Gastrocnemius medialis (tissue), 4 donors: ENCODE measurements around the gene RBBP7. TPM values are rescaled to one million over a fixed set of nuclear protein-coding genes. Genes with fewer than 3 reads are reported as not detected.

Experiments used
- ATAC-seq, 2 donors: fragments of 150-250 bp; one replicate each; pipeline ENCODE4 v1.9.1; 2016
- DNase-seq, 2 donors: peaks; one replicate each; pipeline ENCODE4 v3.0.0-alpha.2; 2019
- H3K27ac ChIP-seq, 4 donors: fragments of 200-600 bp; sonication (generic); 1 replicate in 1 of 4; 2 replicates in 3 of 4; pipeline ENCODE4 v1.5.1; 2016 to 2018; ENCODE audit warnings: mild to moderate bottlenecking in 2 of 4, moderate library complexity in 1 of 4
- H3K27me3 ChIP-seq, 3 donors: fragments of 200-600 bp; sonication (generic) in 2 of 3; 1 replicate in 1 of 3; 2 replicates in 2 of 3; pipeline versions ENCODE4 v1.5.1 to v1.6.0; 2016 to 2019; ENCODE audit warnings: mild to moderate bottlenecking in 1 of 3, moderate library complexity in 1 of 3
- H3K36me3 ChIP-seq, 2 donors: fragments of 200-600 bp; sonication (generic) in 1 of 2; one replicate each; pipeline ENCODE4 v1.5.1; 2017 to 2018
- H3K4me1 ChIP-seq, 2 donors: fragments of 200-600 bp; sonication (generic) in 1 of 2; one replicate each; pipeline ENCODE4 v1.5.1; 2016 to 2017; ENCODE audit warnings: mild to moderate bottlenecking in 2 of 2
- H3K4me3 ChIP-seq, 4 donors: fragments of 200-600 bp; sonication (generic) in 3 of 4; 1 replicate in 1 of 4; 2 replicates in 3 of 4; pipeline ENCODE4 v1.5.1; 2016 to 2019; ENCODE audit warnings: mild to moderate bottlenecking in 2 of 4
- H3K9me3 ChIP-seq, 3 donors: fragments of 200-600 bp; sonication (generic) in 2 of 3; 1 replicate in 1 of 3; 2 replicates in 2 of 3; pipeline ENCODE4 v1.5.1; 2016 to 2019
- CTCF ChIP-seq, 5 experiments: fragments of 450-650 bp in 3 of 5; fragments of 200-600 bp in 2 of 5; sonication (generic) in 2 of 5; IDR thresholded peaks in 4 of 5; conservative IDR thresholded peaks in 1 of 5; 1 replicate in 4 of 5; 2 replicates in 1 of 5; pipeline ENCODE4 v1.5.1; 2016 to 2019; ENCODE audit warnings: antibody characterized with exemption in 5 of 5, mild to moderate bottlenecking in 3 of 5, moderate library complexity in 3 of 5
- POLR2A ChIP-seq, 2 donors: fragments of 450-650 bp; IDR thresholded peaks; one replicate each; pipeline ENCODE4 v1.6.1; 2017; ENCODE audit warnings: antibody characterized with exemption in 2 of 2, mild to moderate bottlenecking in 2 of 2, moderate library complexity in 2 of 2
- in situ Hi-C, 4 donors: fragments of 200-750 bp; cut with MboI; loops; one replicate each; pipeline versions ENCODE4 v1.15.0 to v1.8.0; 2017; ENCODE audit warnings: low sequenced_read_pairs in 4 of 4
- intact Hi-C: fragments of 100-400 bp; cut with DNase I; formaldehyde crosslinking; loops from one replicate; pipeline ENCODE4 v1.15.1; 2023; ENCODE audit warnings: low total_unique reads
- total RNA-seq, 4 donors: library from RNA; depleted of rRNA; stranded (reverse); fragments of >200 nt; gene quantifications; one replicate each; pipeline versions ENCODE4 v1.1.0 to v1.2.3, GENCODE V29; 2016

RBBP7 gene
- total RNA-seq, 4 donors from 2014 or later = 95.0 to 325 (median 151) TPM

GRCh38 chrX:16822723-16823122, 47.4 kb downstream of the RBBP7 start:
- Histone ChIP-seq H3K4me1 (peaks cover 6 to 8% of the 10 kb centered on the region in 2 donors), H3K27me3 (no peaks in the 10 kb centered on the region), H3K36me3 (peaks cover 0 to 19% of the 10 kb centered on the region in 2 donors), H3K9me3 (no peaks in the 10 kb centered on the region), H3K27ac (no peak overlapping the region), H3K4me3 (no peak overlapping the region)
- in situ Hi-C loops = loop anchor here in 1 of 4 donors (10.0 kb wide), 1 partner anchor 62 kb away; no protein-coding TSS in a partner anchor
- ATAC-seq = no peak
- intact Hi-C loops = no loop called here
- no peak for TF ChIP-seq CTCF (IDR thresholded peaks at IDR 0.05 in 4 of 5, conservative IDR thresholded peaks at IDR 0.05 in 1 of 5)
- DNase-seq = no peak

- TF ChIP-seq CTCF (IDR thresholded peaks at IDR 0.05 in 4 of 5, conservative IDR thresholded peaks at IDR 0.05 in 1 of 5) (no peak), POLR2A (IDR thresholded peaks at IDR 0.05) (no peak)
- H3K4me3 ChIP-seq = no peak overlapping the region
- ATAC-seq = no peak
- no peak overlapping the region for H3K27ac ChIP-seq
- H3K9me3 ChIP-seq = no peaks in the 10 kb centered on the region
- DNase-seq = no peak
- no peaks in the 10 kb centered on the region for H3K27me3 ChIP-seq
- H3K4me1 ChIP-seq = no peaks in the 10 kb centered on the region
- peaks cover 0 to 19% of the 10 kb centered on the region in 2 donors for H3K36me3 ChIP-seq
- in situ Hi-C loops = loop anchor here in 1 of 4 donors (10.0 kb wide), 1 partner anchor 65 kb away; no protein-coding TSS in a partner anchor
- intact Hi-C loops = no loop called here
These were observed 50.5 kb downstream of the RBBP7 start for GRCh38 chrX:16819634-16820033.

DNA sequence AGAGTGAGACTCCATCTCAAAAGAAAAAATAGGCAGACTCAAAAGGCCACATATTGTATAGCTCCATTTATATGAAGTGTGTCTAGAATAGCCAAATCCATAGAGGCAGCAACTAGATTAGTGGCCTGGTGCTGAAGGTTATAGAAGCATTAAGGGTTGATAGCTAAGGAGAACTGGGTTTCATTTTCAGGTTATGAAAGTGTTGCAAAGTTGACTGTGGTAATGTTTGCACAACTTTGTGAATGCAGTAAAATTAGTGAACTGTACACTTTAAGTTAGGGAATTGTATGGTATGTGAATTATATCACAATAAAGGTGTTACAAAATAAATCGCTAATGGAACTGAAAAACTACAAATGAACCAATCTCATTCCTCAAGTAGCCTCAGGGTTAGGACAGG, 55.6 kb downstream of the RBBP7 start:
- DNase-seq (no peak), ATAC-seq (no peak)
- H3K9me3 ChIP-seq = no peaks in the 10 kb centered on the region
- no peak overlapping the region for H3K4me3 ChIP-seq
- in situ Hi-C loops = no loop called here
- H3K27me3 ChIP-seq = no peaks in the 10 kb centered on the region
- H3K27ac ChIP-seq = no peak overlapping the region
- intact Hi-C loops = no loop called here
- TF ChIP-seq POLR2A (IDR thresholded peaks at IDR 0.05) (no peak), CTCF (IDR thresholded peaks at IDR 0.05 in 4 of 5, conservative IDR thresholded peaks at IDR 0.05 in 1 of 5) (no peak)
- no peaks in the 10 kb centered on the region for H3K4me1 ChIP-seq
- H3K36me3 ChIP-seq = no peaks in the 10 kb centered on the region

GRCh38 chrX:16807976-16808542, 62.1 kb downstream of the RBBP7 start:
- H3K27me3 ChIP-seq = no peaks in the 10 kb centered on the region
- peak; percentile 97 to 98 for ATAC-seq
- peak overlapping the region; percentile 63 to 80 (median 72) for H3K27ac ChIP-seq
- H3K4me1 ChIP-seq = peaks cover 14 to 27% of the 10 kb centered on the region in 2 donors
- H3K4me3 ChIP-seq = peak overlapping the region in 3 of 4 donors; percentile 24 to 41 (median 37)
- TF ChIP-seq POLR2A (IDR thresholded peaks at IDR 0.05) (peak in 1 of 2 donors; percentile 23), CTCF (IDR thresholded peaks at IDR 0.05 in 4 of 5, conservative IDR thresholded peaks at IDR 0.05 in 1 of 5) (no peak)
- peak in 1 of 2 donors; percentile 20 for DNase-seq
- in situ Hi-C loops = no loop called here
- H3K36me3 ChIP-seq = no peaks in the 10 kb centered on the region
- intact Hi-C loops = no loop called here
- no peaks in the 10 kb centered on the region for H3K9me3 ChIP-seq
